ENCODE results near the gene NPIPA1.
"Not testable (repeated sequence)": the region's sequence is repeated elsewhere in the genome, so short reads cannot be mapped to it uniquely, and the experiment has no call there.

The NPIPA1 gene

DNA sequence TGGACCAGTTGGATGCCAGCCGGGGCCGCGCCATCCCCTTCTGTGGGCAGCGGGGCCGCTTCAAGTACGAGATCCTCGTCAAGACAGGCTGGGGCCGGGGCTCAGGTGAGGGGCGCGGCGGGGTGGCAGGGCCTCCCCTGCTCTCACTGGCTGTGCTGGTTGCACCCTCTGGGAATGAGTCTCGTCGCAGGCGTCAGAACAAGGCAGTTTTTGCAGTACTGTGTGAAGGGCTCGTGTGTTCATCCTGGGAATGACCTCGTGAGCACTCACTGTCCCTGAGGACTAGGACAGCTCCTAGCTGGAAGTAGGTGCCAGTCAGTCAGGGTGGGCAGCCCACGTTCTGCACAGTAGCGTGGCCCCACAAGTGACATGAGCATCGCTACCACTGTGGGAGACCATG is 6.3 kb upstream of the NPIPA1 start:
- not testable (repeated sequence) for DNase-seq

DNA sequence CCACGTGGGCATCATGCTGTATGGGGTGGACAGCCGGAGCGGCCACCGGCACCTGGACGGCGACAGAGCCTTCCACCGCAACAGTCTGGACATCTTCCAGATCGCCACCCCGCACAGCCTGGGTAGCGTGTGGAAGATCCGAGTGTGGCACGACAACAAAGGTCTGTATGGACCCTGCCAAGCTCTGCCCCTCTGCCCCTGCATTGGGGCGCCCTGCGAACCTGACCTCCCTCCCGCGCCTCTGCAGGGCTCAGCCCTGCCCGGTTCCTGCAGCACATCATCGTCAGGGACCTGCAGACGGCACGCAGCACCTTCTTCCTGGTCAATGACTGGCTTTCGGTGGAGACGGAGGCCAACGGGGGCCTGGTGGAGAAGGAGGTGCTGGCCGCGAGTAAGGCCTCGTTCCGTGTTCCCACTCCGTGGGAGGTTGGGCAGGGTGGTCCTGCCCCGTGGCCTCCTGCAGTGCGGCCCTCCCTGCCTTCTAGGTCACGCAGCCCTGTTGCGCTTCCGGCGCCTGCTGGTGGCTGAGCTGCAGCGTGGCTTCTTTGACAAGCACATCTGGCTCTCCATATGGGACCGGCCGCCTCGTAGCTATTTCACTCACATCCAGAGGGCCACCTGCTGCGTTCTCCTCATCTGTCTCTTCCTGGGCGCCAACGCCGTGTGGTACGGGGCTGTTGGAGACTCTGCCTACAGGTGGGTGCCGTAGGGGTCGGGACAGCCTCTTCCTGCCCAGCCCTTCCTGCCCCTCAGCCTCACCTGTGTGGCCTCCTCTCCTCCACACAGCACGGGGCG is 4.5 kb upstream of the NPIPA1 start:
- not testable (repeated sequence) for DNase-seq

DNA sequence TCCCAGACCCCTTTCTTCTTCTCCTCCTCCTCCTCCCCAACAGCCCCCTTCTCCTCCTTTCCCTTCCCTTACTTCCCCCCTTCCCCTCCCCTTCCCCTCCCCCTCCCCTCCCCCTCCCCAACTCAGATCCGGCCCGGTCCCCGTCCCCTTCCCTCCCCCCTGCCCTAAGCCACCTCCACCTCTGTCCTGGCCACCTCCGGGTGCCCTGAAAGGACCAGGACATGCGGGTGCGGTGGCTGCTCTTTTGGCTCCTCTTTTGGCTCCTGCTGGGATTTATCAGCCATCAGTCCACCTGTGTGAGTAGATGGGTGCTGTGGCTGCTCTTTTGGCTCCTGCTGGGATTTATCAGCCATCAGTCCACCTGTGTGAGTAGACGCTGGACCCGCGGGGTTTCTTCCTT is 751 bp downstream of the NPIPA1 start:
- DNase-seq: not testable (repeated sequence)

DNA sequence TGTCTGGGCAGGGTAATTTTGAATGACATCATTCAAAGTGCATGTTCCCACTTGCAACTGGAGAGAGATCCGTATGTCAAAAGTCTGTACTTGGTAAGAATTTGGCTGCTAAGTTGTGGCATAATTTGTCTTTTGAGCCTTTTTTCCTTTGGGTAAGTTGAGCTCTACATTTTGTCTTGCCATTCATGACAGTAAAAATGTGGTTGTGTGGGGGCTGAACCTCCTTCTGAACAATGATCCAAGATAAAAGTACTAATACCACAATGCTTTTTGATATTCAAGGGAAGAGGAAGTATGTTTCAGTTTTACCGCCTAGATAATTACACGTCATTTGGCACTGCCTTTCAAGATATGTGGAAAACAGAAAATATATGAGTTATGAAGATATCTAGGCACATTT is 5.4 kb downstream of the NPIPA1 start:
- not testable (repeated sequence) for DNase-seq

DNA sequence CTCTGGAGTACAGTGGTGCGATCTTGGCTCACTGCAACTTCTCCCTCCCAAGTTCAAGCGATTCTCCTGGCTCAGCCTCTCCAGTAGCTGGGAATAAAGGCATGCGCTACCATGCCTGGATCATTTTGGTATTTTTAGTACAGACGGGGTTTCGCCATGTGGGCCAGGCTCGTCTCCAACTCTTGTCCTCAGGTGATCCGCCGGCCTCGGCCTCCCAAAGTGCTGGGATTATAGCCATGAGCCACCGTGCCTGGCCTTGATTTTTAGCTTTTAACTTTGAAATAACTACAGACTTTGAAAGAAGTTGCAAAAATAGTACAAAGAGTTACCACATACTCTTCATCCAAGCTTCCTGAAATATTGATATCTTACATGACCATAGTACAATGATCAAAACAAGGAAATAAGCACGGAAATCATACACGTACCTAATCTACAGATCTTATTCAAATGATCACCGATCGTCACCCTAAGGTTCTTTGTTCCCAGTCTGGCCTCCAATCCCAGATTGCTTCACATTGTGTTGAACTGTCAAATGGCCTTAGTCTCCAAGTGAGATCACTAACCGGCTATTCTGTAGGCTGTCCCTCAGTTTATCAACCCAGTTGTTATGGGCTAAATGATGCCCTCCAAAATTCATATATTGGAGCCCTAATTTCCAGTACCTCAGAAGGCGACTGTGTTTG is 18.4 kb downstream of the NPIPA1 start:
- DNase-seq: no peak

DNA sequence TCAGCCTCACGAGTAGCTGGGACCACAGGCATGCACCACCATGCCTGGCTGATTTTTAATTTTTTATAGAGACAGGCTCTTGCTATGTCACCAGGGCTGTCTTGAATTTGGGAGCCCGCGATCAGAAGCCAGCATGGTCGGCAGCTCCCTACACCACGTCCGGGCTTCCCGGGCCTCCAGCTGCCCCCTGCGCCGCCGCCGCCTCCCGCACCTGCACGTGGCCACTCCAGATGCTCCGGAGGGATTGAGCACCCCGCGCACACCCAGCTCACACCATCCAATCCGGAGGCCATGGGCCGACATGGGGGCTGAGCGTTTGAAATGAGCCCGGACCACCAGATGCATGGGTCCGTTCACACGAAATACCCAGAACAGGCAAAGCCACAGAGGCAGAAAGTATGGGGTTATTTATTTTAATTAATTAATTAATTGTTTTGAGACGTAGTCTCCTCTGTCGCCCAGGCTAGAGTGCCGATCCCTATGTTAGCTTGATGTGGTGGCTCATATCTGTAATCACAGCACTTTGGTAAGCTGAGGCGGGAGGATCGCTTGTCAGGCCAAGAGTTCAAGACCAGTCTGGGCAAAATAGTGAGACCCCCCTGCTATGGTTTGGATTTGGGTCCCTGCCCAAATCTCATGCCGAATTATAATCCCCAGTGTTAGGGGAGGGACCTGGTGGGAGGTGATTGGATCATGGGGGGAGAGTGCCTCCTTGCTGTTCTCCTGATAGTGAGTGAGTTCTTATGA is 20.5 kb downstream of the NPIPA1 start:
- no peak for DNase-seq

DNA sequence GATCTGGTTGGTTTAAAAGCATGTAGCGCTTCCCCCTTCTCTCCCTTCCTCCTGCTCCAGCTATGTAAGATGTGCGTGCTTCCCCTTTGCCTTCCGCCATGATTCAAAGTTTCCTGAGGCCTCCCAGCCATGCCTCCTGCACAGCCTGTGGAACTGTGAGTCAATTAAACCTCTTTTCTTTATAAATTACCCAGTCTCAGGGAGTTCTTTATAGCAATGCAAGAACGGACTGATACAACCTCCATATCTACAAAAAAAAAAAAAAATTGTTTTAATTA is 21.0 kb downstream of the NPIPA1 start:
- no peak for DNase-seq

DNA sequence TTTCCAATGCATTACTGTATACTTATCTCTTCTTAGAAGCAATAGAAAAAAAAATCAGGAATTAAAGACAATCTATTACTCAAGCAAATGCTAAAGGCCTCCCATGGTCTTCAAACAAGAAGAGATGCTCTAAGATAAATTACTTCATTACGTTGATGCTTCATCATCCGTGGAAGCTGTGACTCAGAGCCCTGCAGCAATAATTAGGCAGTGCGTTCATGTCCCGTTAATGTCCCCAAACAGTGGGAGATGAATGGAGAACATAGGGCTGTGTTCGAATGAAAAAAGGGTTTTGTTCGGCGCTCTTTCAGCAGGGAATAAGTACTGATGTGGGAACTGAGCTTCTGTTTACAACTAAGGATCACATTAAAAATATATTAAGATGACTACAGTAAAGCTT is 21.7 kb downstream of the NPIPA1 start:
- no peak for DNase-seq

DNA sequence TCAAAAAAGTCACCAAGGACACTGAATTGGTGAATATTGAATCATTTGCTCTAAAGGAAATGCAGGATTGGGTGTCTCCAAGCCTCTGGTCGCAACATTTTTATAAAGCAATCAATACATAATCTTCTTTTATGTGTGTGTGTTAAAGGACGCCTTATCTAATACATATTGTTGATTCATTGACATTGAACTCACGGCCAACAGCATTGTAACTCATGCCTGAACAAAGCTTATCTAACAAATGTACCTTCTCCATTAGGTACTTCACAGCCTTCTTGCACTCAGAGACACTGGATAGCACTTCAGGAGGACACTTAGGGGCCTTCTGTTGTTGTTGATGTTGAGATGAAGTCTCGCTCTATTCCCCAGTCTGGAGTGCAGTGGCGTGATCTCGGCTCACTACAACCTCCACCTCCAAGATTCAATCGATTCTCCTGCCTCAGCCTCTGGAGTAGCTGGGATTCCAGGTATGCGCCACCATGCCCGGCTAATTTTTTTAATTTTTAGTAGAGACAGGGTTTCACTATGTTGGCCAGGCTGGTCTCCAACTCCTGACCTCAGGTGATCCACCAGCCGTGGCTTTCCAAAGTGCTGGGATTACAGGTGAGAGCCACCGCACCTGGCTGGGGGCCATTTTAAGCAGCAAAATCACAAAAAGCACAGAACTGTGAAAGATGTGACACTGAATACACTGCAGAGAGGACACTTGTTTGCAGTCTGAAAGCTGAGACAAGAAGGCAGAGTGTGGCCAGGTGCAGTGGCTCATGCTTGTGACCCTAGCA is 24.4 kb downstream of the NPIPA1 start:
- no peak for DNase-seq

DNA sequence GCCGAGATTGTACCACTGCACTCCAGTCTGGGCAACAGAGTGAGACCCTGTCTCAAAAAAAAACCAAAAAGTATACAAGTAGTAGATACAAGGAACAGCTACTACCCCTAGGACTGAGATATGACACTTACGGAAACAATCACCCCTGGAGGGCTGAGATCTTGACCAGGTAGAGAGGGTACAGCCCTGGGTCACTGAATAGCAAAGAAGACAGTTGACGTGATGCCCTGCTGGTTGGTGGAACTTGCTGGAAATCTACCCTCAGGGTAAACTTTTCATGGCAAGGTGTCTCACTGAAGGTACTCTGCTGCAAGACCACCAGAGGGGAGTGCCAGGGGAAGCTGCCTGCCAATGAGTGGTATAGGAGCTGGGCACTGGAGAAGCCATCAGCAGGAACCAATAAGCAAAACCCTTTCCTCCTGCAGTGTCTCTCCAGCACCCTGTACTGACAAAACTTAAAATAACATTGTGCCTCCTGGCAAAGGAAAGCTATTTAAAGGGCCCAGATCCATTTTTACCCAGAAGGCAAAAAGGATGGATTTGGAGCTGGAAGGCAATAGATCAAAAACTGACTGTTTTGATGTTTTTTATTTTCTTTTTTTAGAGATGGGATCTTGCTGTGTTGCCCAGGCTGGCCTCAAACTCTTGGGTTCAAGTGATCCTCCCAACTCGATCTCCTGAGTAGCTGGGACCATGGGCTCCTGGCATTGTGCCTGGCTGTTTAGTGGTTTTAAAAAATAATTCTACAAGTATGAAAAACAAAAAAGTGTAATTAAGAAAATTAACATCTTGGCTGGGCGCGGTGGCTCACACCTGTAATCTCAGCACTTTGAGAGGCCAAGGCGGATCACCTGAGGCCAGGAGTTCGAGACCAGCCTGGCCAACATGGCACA is 26.3 kb downstream of the NPIPA1 start:
- no peak for DNase-seq

DNA sequence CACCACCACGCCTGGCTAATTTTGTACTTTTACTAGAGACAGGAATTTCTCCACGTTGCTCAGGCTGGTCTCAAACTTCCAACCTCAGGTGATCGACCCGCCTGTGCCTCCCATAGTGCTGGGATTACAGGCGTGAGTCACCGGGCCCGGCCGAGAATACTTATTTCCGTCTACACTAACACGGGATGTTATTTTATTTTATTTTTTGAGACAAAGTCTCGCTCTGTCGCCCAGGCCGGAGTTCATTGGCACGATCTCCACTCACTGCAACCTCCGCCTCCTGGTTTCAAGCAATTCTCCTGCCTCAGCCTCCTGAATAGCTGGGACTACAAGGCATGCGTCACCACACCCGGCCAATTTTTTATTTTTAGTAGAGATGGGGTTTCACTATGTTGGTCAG is 28.1 kb downstream of the NPIPA1 start:
- no peak for DNase-seq

DNA sequence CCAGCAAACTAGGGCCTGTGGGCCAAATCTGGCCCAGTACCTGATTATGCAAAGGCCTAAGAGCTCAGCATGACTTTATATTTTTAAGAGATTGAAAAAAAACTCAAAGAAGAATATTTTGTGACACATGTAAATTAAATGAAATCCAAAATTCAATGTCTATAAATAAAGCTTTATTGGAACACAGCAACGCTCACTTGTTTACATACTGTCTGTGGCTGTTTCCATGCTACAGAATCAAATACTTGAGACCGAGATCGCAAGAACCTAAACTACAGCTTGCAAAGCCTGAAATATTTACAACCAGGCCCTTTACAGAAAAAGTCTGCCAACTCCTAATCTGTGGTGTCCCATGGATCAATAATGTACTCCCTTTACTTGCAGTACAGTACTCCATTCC is 32.6 kb downstream of the NPIPA1 start:
- DNase-seq: not testable (repeated sequence)

DNA sequence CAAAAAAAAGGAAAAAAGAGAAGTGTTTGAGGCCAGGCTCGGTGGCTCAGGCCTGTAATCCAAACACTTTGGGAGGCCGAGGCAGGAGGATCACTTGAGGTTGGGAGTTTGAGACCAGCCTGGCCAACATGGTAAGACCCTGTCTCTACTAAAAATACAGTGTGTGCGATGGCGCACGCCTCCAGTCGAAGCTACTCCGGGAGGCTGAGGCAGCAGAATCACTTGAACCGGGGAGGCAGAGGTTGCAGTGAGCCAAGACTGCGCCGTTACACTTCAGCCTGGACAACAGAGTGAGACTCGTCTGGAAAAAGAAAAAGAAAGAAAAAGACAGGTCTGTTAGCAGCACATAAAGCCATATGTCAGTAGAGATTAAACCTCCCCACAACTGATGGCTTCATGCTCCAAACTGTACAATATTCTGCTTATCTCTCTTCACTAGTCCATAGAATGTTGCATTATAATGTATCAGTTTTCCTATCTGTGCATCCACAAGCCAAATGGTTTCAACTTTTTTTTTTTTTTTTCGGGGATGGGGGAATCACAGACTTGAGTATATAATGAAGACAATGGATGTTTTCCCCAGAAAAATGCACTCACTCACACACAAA is 34.5 kb downstream of the NPIPA1 start:
- DNase-seq: not testable (repeated sequence)

DNA sequence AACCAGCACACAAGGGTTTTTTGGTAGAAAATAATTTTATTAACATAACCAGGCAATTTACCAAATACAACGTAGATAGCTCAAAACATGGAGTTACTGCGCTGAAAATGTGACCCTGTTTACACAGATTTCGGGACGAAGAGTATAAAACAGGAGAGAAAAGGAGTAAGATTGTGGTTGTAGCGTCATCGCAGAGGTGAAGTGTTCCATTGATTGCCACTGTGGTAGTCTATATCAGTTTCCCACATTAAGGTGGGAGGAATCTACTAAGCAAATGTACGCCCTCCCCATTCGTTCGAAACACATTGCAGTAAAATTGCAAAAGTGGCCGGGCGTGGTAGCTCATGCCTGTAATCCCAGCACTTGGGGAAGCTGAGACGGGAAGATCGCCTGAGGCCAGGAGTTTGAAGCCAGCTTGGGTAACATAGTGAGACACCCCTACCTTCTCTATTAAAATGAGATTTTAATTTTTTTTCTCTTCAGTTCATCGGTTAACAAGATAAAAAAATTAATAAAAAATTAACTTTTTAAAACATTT is 36.6 kb downstream of the NPIPA1 start:
- DNase-seq: not testable (repeated sequence)

DNA sequence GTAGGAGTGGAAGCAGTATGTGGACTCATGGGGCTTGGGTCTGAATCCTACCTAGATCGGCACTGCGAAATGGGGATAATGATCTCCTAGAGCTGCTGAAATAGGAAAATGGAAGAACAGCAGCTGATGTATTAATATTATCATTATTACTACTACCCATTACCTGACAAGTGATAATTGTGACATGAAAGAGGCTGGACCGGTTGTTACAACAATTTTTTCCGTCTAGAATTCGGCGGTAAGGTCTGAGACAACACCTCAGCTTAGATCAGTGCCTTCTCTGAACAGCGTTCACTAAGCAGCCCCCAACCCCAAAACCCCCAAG is 37.0 kb downstream of the NPIPA1 start:
- not testable (repeated sequence) for DNase-seq

DNA sequence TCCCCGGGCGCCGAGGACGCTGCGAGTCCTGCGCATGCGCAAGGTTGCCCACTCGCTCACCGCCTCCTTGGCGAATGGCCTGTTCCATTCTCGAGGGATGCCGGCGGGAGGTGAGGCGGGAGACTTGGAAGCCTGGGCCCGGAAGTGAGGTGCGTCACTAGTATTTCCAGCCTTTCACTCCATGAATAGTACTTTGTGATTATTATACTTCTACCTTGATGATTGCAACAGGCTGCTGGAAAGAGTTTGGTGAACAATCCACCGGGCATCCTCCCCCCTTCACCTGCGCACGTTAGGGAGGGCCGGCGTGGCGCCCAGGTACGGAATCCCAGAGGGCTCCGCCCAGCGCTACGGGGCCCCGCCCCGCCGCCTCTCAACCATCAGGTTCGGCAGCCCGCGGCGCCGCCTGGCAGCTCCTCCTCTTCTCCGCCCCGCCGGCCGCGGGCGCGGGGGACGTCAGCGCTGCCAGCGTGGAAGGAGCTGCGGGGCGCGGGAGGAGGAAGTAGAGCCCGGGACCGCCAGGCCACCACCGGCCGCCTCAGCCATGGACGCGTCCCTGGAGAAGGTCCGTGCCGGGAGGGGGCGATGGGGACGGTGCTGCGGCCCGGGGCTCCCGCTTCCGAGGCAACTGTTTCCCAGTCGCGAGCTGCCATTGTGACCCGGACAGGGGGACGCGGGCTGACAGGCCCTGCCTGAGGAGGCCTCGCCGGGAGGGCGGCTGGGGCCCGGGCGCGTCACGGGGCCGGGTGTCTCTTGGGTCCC is 37.6 kb downstream of the NPIPA1 start, which contains the start of gene PDXDC1:
TSS of gene PDXDC1 (plus strand) at position 371 of the 762 bp plus-strand sequence. CDS start at position 545, 174 bp downstream.
- DNase-seq: peak; percentile 98

DNA sequence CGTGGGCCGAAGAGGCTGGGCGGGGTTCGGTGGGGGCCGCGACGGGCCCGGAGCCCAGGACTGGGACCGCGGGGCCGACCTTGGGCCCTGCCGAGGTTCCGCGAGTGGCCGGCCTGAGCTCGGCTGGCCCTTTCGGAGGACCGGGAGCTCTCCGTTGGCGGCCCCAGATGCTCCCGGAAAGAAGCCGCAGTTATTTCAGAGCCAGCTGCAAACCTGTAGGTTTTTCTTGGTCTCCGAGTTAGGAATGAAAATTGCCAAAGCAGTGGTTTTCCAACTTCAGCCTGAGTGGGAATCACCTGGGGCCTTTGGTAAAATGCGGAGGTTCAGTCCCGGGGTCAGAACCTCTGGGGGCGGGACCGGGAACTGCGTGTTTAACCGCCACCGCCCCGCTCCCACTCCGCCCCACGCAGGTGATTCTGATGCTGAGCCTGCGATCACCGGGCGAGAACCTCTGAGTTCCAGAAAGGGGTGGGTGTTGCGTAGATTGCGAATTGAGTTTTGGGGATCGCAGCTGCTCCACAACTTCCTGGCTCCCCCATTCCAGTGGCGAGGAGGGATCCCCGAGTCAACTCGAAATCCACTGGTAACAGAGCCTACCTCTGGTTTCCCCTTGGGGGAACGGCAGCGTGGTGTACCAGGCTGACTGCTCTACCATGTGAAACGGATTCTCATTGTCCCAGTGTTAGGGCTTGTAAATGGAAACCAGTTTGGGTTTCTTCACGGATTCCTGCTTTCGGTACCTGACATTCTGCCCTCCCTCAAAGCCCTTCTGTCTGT is 38.4 kb downstream of the NPIPA1 start:
- DNase-seq: peak; percentile 64

DNA sequence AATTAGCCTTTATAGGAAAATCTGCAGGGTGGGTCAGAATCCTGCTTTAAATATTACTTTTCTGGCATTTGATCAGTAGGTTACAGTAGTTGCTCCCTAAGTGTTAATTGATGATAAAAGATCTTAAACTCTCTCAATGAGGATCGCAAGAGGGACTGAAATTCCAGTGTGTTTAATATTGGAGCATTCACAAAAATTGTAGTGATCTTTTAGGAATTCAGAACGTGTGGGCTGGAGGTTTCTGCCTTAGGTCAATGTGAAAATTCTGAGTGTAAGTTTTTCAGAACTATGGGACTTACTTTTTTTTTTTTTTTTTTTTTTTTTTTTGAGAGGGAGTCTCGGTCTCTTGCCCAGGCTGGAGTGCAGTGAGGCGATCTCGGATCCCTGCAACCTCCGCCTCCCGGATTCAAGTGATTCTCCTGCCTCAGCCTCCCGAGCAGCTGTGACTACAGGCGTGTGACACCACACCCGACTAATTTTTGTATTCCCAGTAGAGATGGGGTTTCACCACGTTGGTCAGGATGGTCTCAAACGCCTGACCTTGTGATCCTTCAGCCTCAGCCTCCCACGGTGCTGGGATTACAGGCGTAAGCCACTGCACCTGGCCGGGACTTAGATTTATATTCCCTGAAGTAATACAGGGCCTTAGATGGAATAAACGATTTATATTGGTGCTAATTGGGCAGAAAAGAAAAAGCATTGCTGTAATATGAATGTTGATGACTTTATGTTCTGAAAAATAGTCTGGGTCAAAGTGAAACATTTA is 39.9 kb downstream of the NPIPA1 start:
- DNase-seq: not testable (repeated sequence)

DNA sequence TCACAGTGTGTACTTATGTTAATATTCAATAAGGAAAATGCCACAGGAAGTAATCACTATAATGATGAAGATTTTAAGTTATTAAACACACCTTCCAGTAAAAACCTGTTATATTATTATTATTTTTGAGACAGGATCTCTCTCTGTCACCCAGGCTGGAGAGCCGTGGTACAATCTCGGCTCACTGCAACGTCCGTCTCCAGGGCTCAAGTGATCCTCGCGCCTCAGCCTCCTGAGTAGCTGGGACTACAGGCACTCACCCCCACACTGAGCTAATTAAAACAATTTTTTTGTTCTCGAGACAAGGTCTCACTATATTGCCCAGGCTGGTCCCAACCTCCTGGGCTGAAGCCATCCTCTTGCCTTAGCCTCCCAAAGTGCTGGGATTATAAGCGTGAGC is 41.0 kb downstream of the NPIPA1 start:
- DNase-seq: not testable (repeated sequence)

Data from activated CD4-positive, alpha-beta T cell treated with anti-CD3 and anti-CD28 coated beads for 48 hours (primary cell).